ENCODE data around the gene OR51B4.

DNA sequence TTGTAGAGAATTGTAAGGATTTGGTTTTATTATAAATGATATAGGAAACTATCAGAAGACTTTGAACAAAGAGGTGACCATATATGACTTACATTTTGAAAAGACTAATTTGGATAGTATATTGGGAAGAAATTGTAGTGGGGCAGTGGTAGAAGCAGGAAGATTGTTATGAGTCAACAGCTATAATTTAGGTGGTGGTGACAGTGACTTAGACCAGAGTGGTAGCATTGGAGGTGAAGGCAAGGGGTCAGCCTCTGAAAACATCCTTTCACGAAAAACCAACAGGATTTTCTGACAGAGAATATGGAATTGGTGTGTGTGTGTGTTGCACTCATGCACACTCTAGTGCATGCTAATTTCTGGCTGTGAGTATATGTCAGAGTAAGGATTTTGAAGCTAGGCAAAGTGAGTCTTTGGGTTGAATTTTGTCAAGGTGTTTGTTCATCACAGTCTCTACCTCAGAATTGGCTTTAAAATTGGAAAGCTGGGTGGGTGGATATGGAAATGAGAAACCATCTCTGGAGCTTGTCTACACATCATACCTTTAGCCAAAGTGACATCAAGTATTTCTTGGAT is 23.9 kb downstream of the OR51B4 start:
- TF ChIP-seq, protein P1, sequence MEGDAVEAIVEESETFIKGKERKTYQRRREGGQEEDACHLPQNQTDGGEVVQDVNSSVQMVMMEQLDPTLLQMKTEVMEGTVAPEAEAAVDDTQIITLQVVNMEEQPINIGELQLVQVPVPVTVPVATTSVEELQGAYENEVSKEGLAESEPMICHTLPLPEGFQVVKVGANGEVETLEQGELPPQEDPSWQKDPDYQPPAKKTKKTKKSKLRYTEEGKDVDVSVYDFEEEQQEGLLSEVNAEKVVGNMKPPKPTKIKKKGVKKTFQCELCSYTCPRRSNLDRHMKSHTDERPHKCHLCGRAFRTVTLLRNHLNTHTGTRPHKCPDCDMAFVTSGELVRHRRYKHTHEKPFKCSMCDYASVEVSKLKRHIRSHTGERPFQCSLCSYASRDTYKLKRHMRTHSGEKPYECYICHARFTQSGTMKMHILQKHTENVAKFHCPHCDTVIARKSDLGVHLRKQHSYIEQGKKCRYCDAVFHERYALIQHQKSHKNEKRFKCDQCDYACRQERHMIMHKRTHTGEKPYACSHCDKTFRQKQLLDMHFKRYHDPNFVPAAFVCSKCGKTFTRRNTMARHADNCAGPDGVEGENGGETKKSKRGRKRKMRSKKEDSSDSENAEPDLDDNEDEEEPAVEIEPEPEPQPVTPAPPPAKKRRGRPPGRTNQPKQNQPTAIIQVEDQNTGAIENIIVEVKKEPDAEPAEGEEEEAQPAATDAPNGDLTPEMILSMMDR (IDR thresholded peaks at IDR 0.05; ENCODE audit: low read length) = no peak
- no peak for TF ChIP-seq EZH2 (IDR thresholded peaks at IDR 0.05; ENCODE audit: borderline replicate concordance, low read length)

All from OCI-LY1 (cell line).